OCI-M2 (cell line): ENCODE results near the gene TMEM253.

ENCODE experiments used
- DNase-seq: peaks from one replicate; lab custom pipeline; 2025; ENCODE audit not compliant: unreplicated experiment; lab: John Stamatoyannopoulos, UW

TMEM253 gene

DNA sequence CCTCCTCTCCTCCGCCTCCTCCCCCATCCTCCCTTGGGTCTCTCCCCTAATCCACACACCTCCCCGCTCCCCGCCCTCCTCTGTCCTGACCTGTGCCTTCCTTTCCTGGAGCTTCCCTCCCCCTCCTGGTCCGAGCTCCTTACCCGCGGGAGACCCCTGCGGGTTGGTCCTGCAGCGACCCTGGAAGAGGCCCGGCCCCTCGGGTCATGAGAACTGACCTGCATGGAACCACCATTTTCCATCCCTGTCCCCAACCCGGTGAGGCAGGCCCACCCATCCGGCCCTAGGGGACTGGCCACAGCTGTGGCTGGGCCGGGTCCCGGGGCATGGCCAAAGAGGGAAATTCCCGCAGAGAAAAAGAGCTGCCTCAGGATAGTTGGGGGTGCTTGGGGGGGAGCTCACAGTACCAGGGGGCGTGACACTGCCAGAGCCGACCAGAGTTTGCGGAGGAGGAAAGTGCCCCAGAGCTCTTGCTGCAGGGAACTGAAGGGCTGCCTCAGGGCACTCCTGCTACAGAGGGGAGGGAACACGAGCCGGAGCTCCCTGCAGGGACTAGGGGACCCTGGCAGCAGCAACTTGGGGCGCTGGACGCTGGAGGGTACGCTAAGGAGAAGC lies 30.1 kb upstream of the TMEM253 start:
- DNase-seq, result no peak

DNA sequence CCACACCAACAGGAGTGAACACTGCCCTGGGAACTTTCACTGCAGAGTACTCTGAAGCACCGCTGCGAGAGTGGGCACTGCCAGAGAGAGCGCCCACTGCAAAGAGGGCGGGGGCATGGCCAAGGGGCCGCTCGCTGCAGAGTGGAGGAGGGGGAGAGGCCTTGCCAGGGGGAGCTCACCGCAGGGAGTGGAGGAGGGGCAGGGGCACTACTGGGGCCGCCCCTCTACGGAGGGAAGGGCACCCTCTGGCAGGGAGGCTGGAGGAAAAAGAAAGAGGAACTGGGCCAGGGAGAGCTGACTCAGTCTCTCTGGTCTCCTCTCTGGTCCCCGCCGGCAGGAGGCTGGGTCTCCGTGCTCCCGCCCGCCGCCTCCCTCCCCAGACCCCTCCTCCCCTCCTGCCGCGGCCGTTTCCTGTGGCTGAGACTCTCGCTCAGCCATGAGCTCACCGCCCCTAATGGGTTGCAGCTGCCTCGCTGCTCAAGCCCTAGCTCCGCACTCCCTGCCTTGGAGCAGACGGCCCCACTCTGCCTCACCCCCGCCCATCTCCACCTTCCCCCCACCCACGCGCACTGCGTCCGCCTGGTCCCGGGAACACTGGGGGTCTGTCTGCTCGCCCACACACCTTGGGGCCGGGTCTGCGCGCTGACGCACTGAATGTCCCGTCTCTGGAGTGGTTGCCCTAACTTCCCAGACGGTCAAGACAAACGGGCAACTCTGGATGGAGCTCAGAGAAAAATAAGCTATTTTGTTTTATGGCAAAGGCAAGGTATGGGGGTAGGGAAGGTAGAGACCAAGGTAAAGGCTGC lies 29.4 kb upstream of the TMEM253 start:
- DNase-seq, result peak; percentile 71

DNA sequence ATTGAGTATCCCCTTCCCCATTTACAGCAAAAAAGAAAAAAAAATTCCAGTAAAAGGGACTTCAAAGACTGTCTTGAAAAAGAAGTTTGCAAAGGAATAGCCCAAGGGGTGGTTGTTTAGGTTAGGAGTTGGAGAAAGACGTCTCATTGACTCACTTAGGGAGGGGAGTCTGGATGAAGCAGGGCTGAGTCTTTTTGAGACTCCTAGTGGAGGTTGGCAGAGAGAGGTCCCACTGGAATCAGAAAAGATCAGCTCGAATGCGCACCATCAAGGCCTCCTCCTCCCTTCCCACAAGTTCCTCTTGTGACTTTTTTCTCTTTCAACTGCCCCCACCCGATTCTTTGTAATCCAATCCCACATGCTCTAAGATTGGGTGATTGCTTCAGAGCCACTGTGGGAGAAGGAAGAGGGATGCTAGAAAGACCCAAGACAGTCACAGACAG lies 28.8 kb upstream of the TMEM253 start:
- no peak for DNase-seq

DNA sequence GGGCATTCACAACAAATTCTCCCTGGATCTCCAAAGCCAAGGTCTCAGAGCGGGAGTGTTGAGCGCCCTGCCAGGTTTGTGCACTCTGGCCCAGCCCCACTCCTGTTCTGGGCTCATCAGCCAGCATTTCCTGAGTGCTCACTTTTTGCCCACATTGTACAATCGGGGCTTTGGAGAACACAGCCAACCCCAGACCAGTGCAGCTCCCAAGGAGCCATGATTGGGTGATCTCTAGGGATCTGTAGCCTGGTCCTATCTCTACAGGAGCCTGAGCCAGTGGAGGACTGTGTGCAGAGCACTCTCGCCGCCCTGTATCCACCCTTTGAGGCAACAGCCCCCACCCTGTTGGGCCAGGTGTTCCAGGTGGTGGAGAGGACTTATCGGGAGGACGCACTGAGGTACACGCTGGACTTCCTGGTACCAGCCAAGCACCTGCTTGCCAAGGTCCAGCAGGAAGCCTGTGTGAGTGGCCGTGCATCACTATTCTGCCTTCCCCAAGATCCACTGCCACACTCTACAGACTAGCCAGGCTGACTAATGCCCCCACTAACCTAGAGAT lies 28.0 kb upstream of the TMEM253 start:
- DNase-seq, result no peak

DNA sequence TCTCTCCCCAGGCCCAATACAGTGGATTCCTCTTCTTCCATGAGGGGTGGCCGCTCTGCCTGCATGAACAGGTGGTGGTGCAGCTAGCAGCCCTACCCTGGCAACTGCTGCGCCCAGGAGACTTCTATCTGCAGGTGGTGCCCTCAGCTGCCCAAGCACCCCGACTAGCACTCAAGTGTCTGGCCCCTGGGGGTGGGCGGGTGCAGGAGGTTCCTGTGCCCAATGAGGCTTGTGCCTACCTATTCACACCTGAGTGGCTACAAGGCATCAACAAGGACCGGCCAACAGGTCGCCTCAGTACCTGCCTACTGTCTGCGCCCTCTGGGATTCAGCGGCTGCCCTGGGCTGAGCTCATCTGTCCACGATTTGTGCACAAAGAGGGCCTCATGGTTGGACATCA lies 26.9 kb upstream of the TMEM253 start:
- DNase-seq, result no peak

DNA sequence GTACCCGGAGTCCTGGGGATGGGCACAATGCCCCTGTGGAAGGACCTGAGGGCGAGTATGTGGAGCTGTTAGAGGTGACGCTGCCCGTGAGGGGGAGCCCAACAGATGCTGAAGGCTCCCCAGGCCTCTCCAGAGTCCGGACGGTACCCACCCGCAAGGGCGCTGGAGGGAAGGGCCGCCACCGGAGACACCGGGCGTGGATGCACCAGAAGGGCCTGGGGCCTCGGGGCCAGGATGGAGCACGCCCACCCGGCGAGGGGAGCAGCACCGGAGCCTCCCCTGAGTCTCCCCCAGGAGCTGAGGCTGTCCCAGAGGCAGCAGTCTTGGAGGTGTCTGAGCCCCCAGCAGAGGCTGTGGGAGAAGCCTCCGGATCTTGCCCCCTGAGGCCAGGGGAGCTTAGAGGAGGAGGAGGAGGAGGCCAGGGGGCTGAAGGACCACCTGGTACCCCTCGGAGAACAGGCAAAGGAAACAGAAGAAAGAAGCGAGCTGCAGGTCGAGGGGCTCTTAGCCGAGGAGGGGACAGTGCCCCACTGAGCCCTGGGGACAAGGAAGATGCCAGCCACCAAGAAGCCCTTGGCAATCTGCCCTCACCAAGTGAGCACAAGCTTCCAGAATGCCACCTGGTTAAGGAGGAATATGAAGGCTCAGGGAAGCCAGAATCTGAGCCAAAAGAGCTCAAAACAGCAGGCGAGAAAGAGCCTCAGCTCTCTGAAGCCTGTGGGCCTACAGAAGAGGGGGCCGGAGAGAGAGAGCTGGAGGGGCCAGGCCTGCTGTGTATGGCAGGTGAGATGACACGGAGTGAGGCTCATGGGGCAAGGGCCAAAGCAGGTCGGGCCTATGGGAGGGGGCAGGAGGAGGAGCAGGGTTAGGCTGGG lies 26.2 kb upstream of the TMEM253 start:
- DNase-seq, result no peak

DNA sequence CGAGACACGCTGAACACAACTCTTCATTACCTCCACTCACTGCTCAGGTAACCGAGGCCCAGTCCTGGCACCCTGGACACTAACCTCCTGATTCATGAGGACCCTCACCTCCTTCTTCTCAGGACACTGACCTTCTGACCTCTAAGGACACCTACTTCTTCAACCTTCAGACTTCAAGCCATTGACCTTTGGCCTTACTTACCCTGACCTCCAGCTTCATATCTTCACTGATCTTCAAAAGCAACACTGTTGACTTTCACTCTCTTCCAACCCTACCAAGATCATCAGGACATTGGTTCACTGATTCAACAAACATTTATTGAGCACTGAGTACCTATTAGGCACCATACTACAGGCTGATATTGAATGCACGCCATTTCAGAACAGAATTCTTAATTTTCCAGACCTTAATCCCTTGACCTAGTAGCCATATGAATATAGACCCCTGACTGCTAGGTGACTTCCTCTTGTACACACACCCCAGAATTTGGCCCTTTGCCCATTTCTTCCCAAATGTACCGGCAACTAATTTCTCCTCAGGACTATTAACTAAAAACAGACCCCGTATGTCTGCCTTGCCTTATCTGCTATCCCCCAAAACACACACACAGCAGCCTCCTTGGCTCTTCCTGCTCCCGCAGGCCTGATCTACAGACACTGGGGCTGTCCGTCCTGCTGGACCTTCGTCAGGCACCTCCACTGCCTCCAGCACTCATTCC lies 25.0 kb upstream of the TMEM253 start:
- DNase-seq, result no peak

DNA sequence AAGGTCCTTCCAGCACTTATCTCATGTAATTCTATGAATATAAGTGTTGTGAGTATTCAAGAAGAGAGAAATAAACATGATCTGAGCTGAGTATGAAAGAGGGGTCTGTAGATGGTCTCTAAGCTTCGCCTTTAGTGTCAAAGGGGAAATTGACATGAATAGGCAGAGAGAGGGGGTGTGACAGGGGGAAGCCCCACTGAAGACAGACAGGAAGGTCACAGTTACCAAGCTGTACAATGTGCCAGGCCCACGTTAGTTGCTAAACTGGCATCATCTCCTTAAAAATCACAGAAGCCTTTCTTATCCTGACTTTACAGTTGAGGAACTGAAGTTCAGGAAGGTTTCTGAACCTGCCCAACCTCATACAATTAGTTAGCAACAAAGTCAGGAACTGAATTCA lies 23.2 kb upstream of the TMEM253 start:
- no peak for DNase-seq

DNA sequence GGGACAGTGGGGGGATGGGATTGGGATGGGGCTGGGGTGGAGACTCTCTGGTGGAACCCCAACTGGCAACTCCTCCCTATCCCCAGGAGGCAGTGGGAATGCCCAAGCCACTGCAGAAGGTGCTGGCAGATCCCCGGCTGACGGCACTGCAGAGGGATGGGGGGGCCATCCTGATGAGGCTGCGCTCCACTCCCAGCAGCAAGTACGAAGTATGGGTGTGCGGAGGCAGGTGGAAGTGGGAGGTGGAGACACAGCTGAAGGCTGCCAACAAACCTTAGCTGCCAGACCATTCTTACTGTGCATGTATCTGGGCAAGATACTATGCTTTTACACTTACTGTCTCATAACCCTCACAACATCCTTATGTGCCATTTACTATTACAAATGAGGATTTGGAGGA lies 22.6 kb upstream of the TMEM253 start:
- no peak for DNase-seq

DNA sequence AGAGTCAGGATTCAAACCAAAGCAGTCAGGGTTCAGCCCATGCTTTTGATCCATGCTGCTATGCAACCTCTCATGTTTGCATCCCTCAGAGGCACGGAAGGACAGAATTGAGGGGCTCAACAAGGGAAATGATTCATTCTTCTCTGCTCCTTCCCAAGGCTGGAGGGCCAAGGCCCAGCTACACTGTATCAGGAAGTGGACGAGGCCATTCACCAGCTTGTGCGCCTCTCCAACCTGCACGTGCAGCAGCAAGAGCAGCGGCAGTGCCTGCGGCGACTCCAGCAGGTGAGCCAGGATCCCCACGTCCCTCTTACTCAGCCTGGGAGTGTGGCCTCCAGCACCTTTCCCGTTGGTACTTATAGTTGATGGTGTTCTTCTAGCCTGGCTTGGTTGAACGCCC lies 22.1 kb upstream of the TMEM253 start:
- no peak for DNase-seq

DNA sequence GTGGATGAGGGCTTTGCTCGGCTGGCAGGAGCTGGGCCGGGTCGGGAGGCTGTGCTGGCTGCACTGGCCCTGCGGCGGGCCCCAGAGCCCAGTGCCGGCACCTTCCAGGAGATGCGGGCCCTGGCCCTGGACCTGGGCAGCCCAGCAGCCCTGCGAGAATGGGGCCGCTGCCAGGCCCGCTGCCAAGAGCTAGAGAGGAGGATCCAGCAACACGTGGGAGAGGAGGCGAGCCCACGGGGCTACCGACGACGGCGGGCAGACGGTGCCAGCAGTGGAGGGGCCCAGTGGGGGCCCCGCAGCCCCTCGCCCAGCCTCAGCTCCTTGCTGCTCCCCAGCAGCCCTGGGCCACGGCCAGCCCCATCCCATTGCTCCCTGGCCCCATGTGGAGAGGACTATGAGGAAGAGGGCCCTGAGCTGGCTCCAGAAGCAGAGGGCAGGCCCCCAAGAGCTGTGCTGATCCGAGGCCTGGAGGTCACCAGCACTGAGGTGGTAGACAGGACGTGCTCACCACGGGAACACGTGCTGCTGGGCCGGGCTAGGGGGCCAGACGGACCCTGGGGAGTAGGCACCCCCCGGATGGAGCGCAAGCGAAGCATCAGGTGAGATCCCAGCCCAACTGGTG lies 19.2 kb upstream of the TMEM253 start:
- DNase-seq, result no peak

DNA sequence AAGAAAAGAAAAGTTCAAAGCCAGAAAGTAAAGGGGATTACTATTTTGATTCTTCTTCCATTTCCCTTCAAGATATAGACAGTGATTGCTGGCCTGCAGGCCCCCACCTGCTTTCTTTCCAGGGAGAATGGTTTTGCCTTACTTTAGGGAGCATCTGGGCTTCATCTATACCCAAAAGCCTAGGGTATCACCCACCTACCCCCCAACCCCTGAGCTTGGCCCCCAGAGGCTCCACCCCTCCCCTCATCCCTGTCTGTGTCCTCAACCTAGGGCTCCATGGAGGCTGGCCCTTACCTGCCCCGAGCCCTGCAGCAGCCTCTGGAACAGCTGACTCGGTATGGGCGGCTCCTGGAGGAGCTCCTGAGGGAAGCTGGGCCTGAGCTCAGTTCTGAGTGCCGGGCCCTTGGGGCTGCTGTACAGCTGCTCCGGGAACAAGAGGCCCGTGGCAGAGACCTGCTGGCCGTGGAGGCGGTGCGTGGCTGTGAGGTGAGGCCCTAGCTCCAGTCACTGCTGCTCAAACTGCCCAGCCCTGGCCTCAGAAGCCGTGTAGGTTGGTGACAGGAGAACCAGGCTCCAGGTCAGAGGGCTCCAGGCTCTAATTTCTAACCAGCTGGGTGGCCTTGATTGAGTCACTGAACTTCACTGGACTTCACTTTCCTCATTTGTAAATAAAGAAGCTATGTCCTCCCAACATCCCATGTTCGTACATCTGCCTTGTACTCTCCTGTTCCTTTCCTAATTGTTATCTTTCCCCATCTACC lies 17.1 kb upstream of the TMEM253 start:
- DNase-seq, result no peak

DNA sequence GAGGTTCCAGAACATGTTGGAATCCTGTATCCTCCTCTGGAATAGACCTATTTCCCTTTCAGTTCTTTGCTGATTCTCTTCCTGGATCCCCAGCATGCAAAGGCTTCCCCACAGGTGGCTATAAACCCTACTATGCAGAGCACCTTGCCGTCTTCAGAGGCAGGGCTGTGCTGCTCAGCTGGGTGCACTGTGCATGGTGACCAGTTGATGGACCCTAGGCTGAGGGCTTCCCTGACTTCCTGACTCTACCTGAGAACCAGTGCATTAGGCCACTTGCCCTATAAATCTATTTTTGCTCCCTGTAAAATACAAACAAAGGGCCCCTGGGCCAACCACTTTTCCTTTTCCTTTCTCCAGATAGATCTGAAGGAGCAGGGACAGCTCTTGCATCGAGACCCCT lies 16.5 kb upstream of the TMEM253 start:
- no peak for DNase-seq

DNA sequence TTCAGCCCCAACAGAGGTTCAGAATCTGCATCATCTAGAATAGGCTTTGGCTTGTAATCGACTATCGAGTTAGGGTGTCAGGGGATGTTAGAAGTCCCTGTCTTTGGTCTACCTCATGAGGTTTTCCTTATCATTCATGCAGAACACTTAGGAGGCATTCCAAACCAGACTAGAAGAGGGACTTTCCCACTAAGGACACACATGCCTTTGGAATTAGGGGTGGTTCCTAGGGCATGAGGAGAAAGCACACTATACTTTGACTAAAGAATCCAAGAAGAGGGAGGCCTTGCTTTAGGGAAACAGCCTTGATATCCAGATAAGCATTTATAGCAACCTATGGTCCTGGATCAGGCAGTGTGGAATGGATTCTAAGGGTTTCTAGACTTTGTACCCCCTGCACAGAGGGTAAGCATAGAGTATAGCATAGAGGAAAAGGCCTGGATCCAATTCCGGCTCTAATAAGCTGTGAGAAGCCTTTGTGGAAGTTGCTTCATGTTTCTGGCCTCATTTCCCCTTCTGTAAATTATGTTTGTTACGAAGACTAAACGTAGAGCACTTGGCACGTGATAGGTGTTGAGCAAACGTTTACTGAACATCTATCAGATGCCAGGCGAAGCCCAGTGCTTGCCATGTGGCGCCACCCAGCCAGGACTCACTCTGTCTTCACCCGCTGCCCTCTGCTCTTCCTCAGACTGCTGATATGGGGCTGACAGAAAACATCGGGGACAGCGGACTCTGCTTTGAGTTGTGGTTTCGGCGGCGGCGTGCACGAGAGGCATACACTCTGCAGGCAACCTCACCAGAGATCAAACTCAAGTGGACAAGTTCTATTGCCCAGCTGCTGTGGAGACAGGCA lies 15.6 kb upstream of the TMEM253 start:
- no peak for DNase-seq

DNA sequence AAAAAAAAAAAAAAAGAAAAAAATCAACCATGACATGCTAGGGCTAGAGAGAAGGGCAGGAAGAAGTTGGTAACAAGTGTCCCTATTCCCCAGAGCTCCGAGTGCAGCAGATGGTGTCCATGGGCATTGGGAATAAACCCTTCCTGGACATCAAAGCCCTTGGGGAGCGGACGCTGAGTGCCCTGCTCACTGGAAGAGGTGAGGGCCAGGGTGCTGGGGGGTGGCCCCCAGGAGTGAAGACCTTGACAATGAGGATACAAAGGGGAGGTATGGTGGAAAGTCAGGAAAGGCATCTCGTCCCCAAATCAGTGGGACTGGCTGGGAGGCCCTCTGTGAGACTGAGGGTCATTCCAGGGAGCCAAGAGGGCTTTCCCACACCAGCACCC lies 14.0 kb upstream of the TMEM253 start:
- DNase-seq, result no peak

DNA sequence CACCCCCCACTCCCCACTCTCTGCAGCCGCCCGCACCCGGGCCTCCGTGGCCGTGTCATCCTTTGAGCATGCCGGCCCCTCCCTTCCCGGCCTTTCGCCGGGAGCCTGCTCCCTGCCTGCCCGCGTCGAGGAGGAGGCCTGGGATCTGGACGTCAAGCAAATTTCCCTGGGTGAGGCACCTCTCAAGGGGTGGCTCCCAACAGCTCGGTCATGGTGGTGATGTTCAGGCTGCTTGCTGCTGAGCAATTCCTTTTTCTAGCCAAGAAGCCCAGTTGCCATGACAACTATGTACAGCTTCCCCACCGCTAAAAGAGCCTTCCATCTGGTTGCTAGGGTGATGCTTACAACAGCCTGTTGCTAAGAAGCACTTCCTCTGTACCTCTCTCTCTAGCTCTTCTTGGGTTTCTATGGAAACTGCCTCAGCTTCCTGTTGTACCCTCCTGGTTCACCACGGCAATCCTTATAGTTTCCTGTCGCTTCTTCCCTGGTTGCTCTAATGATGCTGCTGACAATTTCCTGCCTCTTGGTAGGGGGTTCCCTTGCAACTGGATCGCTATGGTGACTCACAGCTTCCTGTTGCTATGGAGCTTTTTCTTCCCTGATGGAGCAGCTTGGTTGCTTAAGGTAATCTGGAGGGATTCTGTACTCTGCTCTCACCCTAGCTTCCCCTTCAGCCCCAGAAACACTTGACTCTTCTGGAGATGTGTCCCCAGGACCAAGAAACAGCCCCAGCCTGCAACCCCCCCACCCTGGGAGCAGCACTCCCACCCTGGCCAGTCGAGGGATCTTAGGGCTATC lies 13.4 kb upstream of the TMEM253 start:
- no peak for DNase-seq

DNA sequence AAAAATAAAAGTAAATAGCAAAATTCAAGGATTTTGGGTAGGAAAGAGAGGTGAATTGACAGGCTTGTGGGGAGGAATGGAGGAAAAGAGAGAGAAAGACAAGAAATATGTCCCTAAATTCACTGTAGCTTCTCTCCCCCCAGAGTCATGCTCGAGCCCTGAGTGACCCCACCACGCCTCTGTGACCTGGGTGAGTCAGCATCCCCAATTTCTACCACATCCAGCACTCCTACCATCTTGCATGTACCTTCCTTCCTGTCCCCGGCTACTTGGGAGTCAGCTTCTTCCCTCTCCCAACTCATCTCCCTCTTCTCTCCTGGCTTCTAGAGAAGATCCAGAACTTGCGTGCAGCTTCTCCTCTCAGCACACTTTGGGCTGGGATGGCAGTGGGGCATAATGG lies 12.2 kb upstream of the TMEM253 start:
- DNase-seq, result no peak

DNA sequence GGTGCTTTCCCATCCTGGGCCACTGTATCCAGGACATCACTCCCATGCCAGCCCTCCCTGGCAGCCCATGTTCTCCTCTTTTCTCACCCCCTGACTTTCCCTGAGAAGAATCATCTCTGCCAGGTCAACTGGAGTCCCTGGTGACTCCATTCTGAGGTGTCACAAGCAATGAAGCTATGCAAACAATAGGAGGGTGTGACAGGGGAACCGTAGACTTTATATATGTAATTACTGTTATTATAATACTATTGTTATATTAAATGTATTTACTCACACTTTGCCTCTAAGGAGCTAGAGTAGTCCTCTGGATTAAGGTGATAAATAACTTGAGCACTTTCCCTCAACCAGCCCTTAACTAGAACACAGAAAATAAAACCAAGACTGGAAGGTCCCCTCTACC lies 11.6 kb upstream of the TMEM253 start:
- no peak for DNase-seq
